Nephron progenitor cell (in vitro differentiated cells): ENCODE measurements around the gene PHF21B.

Source experiments
- DNase-seq: peaks from one replicate; pipeline ENCODE4 v3.0.0; 2021
- H3K27ac Mint-ChIP-seq: 2 replicates; pipeline ENCODE4 v1.8.0; 2021; ENCODE audit warnings: mild to moderate bottlenecking, moderate library complexity, mixed read lengths
- H3K27me3 Mint-ChIP-seq: 2 replicates; pipeline ENCODE4 v1.8.0; 2021; ENCODE audit warnings: mild to moderate bottlenecking, low read depth, mixed read lengths; ENCODE audit not compliant: poor library complexity
- H3K36me3 Mint-ChIP-seq: 2 replicates; pipeline ENCODE4 v1.8.0; 2021; ENCODE audit warnings: low read depth, mixed read lengths
- H3K4me1 Mint-ChIP-seq: 2 replicates; pipeline ENCODE4 v1.8.0; 2021; ENCODE audit warnings: mixed read lengths
- H3K4me3 Mint-ChIP-seq: 2 replicates; pipeline ENCODE4 v1.8.0; 2021; ENCODE audit warnings: mild to moderate bottlenecking, moderate library complexity, mixed read lengths
- H3K9me3 Mint-ChIP-seq: 2 replicates; pipeline ENCODE4 v1.8.0; 2021; ENCODE audit warnings: mild to moderate bottlenecking, moderate library complexity, mixed read lengths
- CTCF ChIP-seq: fragments of 200-600 bp; sonication (generic); IDR thresholded peaks from 2 replicates; pipeline ENCODE4 v1.5.0; 2021; ENCODE audit warnings: antibody characterized with exemption

The PHF21B gene

GRCh38 chr22:44834065-44834464 is 175.7 kb downstream of the PHF21B start:
- Mint-ChIP-seq H3K9me3 (peaks cover 43% of the 10 kb centered on the region), H3K4me1 (peaks cover 7% of the 10 kb centered on the region), H3K36me3 (no peaks in the 10 kb centered on the region), H3K4me3 (no peak overlapping the region), H3K27me3 (no peaks in the 10 kb centered on the region), H3K27ac (no peak overlapping the region)
- TF ChIP-seq CTCF = no peak
- DNase-seq = no peak

GRCh38 chr22:44831885-44832284 is 177.9 kb downstream of the PHF21B start:
- Mint-ChIP-seq H3K36me3 (no peaks in the 10 kb centered on the region), H3K27ac (no peak overlapping the region), H3K27me3 (no peaks in the 10 kb centered on the region)

More at GRCh38 chr22:44831885-44832284, 177.9 kb downstream of the PHF21B start:
- no peak for TF ChIP-seq CTCF
- H3K9me3 Mint-ChIP-seq = peaks cover 43% of the 10 kb centered on the region
- H3K4me1 Mint-ChIP-seq = no peaks in the 10 kb centered on the region
- DNase-seq = no peak
- H3K4me3 Mint-ChIP-seq = no peak overlapping the region
